Measurements from ENCODE around the gene MAPRE2.

Gene MAPRE2

DNA sequence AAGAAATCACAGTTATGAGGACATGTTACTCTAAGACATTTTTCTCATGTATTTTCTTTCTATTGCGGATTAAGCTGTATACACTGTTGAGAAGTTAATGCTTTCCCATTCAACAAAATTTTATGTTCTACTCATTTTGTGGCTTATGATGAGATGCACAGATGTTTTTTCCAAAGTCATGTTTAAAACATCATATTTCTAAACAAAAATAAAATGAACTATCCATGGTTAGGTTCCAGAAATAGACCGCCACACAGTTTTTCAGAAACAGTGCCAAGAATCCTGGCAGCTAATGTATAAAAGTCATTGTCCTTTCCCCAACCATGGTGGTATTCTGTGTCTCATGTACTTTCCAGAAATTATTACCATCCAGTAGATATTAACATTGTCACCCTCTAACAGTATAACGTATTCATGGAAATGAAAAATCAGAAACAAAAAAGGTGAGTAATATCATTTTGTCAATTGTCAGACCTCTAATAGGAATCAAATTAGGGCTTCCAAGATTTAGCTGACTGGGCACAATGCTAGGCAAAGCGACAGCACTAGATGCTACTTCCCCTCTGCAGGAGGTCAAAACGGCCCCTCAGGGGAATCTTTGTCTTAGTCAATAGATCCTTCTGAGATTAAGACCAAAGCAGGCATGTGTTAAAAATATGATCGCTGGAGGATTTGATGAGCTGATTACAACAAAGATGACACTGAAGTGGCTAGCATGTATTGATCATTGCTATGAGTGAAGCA lies 145.2 kb downstream of the MAPRE2 start:
- no peak for DNase-seq

DNA sequence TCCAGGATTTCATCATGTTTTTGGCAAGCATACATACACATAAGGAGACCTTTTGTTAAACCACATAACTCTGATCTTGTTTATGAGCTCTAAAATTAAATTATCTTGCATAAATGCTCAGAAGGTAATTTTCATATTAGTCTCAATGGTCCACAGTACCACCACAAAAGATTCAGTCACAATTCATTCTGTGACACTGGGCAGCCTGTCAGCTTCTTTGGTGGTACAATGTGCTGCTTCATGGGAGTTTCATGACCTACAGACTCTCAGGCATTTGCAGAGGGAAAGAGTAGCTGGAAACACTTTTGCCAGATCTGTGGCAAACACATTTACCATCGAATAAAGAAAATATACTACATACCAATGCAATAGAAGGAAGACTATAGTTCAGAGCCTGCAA lies 148.3 kb downstream of the MAPRE2 start:
- no peak for DNase-seq

DNA sequence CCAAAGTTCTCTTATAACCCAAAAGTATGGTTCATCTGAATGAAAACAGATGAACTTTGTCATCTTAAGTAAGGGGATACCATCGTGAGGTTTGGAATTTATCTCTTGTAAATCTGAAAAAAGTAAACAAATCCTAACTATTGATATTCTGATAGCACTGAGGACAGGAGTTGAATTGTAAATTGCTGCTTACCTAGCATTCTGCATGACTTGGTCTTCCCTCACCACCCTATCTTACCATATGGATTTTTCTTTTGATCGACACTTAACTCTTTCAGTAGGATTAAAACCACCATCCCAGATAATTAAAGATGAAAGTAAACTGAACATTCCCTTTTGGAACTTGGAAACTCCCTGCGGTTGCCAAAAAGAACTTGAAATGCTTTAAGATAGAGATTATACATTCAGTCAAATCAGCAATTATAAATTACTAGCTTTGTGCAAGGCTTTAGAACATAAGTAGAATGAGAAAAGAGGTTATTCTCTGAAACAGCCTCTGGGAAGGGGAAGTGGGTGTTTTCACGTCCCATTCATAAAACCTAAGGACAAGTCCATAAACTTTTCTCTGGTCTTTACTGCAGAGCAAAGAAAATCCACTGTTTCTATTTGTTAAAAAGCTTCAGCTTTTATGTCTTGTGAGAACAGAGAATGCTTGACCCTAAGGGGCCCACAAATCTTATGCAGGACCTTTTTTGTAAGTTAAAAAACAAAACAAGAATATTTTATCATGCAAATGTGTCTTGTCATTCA lies 149.9 kb downstream of the MAPRE2 start:
- no peak for DNase-seq

GRCh38 chr18:35191698-35192025 lies 150.4 kb downstream of the MAPRE2 start:
- DNase-seq, result no peak

DNA sequence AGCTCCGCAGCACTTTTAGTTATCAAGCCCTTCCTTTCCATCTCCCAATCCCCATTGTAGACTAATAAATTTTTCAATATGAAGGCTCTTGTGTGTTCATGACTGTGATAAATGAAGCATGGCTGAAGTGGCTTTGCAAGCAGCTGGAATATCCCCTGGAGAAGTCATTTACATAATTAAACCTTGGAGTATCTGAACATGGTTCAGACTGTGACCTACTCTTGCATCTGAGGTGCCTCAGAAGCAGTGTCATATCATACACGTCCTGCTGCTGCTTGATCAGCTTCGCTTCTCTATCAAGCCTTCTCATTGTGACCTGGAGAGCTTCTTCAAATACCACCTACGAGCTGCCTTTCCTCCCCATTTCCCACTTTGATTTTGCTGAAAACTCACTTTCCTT lies 151.2 kb downstream of the MAPRE2 start:
- peak; percentile 50 for DNase-seq

All from DMS53 (cell line).